ENCODE data around the gene CD2. TPM values are rescaled to one million over a fixed set of nuclear protein-coding genes. Genes with fewer than 3 reads are reported as not detected.

Gene CD2
- total RNA-seq, 6 donors from 2014 or later: 3.8 to 23.5 (median 7.9) TPM

- peak overlapping the region in 1 of 4 donors; percentile 30 for H3K27ac ChIP-seq
- H3K4me3 ChIP-seq: no peak overlapping the region
These were observed 9.7 kb downstream of the CD2 start for GRCh38 chr1:116763787-116764465.

GRCh38 chr1:116764466-116764898 is 10.3 kb downstream of the CD2 start:
- no peak for TF ChIP-seq CTCF (IDR thresholded peaks at IDR 0.05)
- no peak for TF ChIP-seq POLR2A (IDR thresholded peaks at IDR 0.05)
- TF ChIP-seq EP300 (IDR thresholded peaks at IDR 0.05): no peak
- no peak for TF ChIP-seq POLR2AphosphoS5 (IDR thresholded peaks at IDR 0.05)
- DNase-seq (no peak), ATAC-seq (ENCODE audit: low FRiP score in 2 of 2) (no peak)
- Histone ChIP-seq H3K4me1 (peaks cover 0 to 10% (median 4%) of the 10 kb centered on the region in 4 donors), H3K4me3 (no peak overlapping the region), H3K36me3 (no peaks in the 10 kb centered on the region), H3K27me3 (no peaks in the 10 kb centered on the region), H3K9me3 (no peaks in the 10 kb centered on the region), H3K27ac (peak overlapping the region in 1 of 4 donors; percentile 18)
- WGBS, 2 donors: 81 to 92% methylated on average over 5 of the region's 5 CpGs

More at GRCh38 chr1:116763787-116764465, 9.7 kb downstream of the CD2 start:
- TF ChIP-seq POLR2AphosphoS5 (IDR thresholded peaks at IDR 0.05): no peak
- no peak for TF ChIP-seq POLR2A (IDR thresholded peaks at IDR 0.05)
- TF ChIP-seq EP300 (IDR thresholded peaks at IDR 0.05): no peak
- TF ChIP-seq CTCF (IDR thresholded peaks at IDR 0.05): peak in 4 of 6 experiments; percentile 11 to 35 (median 24)
- H3K9me3 ChIP-seq: no peaks in the 10 kb centered on the region
- DNase-seq (no peak), ATAC-seq (ENCODE audit: low FRiP score in 2 of 2) (peak in 1 of 2 donors; percentile 45)
- WGBS, 2 donors: 70 to 80% methylated on average over 11 of the region's 11 CpGs
- no peaks in the 10 kb centered on the region for H3K27me3 ChIP-seq
- H3K36me3 ChIP-seq: no peaks in the 10 kb centered on the region
- peaks cover 0 to 6% (median 4%) of the 10 kb centered on the region in 4 donors for H3K4me1 ChIP-seq

GRCh38 chr1:116764906-116765862 is 11.0 kb downstream of the CD2 start:
- H3K27me3 ChIP-seq: no peaks in the 10 kb centered on the region
- peaks cover 0 to 15% (median 4%) of the 10 kb centered on the region in 4 donors for H3K4me1 ChIP-seq
- no peak for TF ChIP-seq POLR2AphosphoS5 (IDR thresholded peaks at IDR 0.05)
- TF ChIP-seq EP300 (IDR thresholded peaks at IDR 0.05): no peak
- TF ChIP-seq POLR2A (IDR thresholded peaks at IDR 0.05): no peak
- TF ChIP-seq CTCF (IDR thresholded peaks at IDR 0.05): no peak
- 89 to 93% methylated on average over 12 to 13 of the region's 15 CpGs for WGBS, 2 donors
- ATAC-seq (ENCODE audit: low FRiP score in 2 of 2): no peak
- H3K27ac ChIP-seq: peak overlapping the region in 2 of 4 donors; percentile 10 to 18
- no peak overlapping the region for H3K4me3 ChIP-seq
- H3K9me3 ChIP-seq: no peaks in the 10 kb centered on the region
- H3K36me3 ChIP-seq: no peaks in the 10 kb centered on the region
- peak in 1 of 2 donors; percentile 42 for DNase-seq

GRCh38 chr1:116765962-116766361 is 11.7 kb downstream of the CD2 start:
- Histone ChIP-seq H3K4me1 (peaks cover 0 to 15% (median 4%) of the 10 kb centered on the region in 4 donors), H3K4me3 (no peak overlapping the region), H3K9me3 (no peaks in the 10 kb centered on the region), H3K36me3 (no peaks in the 10 kb centered on the region), H3K27me3 (no peaks in the 10 kb centered on the region), H3K27ac (peak overlapping the region in 2 of 4 donors; percentile 10 to 18)
- DNase-seq: peak; percentile 5 to 59
- 77 to 83% methylated on average over 4 of the region's 4 CpGs for WGBS, 2 donors
- TF ChIP-seq POLR2AphosphoS5 (IDR thresholded peaks at IDR 0.05): no peak
- no peak for TF ChIP-seq EP300 (IDR thresholded peaks at IDR 0.05)
- no peak for TF ChIP-seq CTCF (IDR thresholded peaks at IDR 0.05)
- no peak for TF ChIP-seq POLR2A (IDR thresholded peaks at IDR 0.05)
- no peak for ATAC-seq (ENCODE audit: low FRiP score in 2 of 2)
